Subcutaneous adipose tissue (tissue), 4 donors: Measurements from ENCODE around the gene NIT1. TPM values are rescaled to one million over a fixed set of nuclear protein-coding genes. Genes with fewer than 3 reads are reported as not detected.

Experiments
- CTCF ChIP-seq: fragments of 450-650 bp; IDR thresholded peaks from one replicate; pipeline ENCODE4 v1.5.1; 2016; ENCODE audit warnings: low read depth, mild to moderate bottlenecking, control low read depth, antibody characterized with exemption, moderate library complexity
- total RNA-seq, 4 donors: library from RNA; depleted of rRNA; stranded (reverse); fragments of >200 nt; gene quantifications; one replicate each; pipeline ENCODE4 v1.1.0, GENCODE V29; 2016

NIT1 gene
- total RNA-seq, 4 donors from 2014 or later: 20.4 to 41.1 (median 35.3) TPM

- TF ChIP-seq CTCF: no peak
Measured at GRCh38 chr1:161072751-161073449, 45.0 kb upstream of the NIT1 start.

GRCh38 chr1:161073474-161074121 is 44.3 kb upstream of the NIT1 start:
- TF ChIP-seq CTCF: no peak

- no peak for TF ChIP-seq CTCF
Measured at GRCh38 chr1:161074676-161075368, 43.1 kb upstream of the NIT1 start.

- no peak for TF ChIP-seq CTCF
Measured at GRCh38 chr1:161076410-161076809, 41.5 kb upstream of the NIT1 start.

GRCh38 chr1:161077426-161077825 is 40.5 kb upstream of the NIT1 start:
- no peak for TF ChIP-seq CTCF

- no peak for TF ChIP-seq CTCF
Measured at GRCh38 chr1:161079436-161080110, 38.3 kb upstream of the NIT1 start.
